Non-pigmented ciliary epithelial cell (primary cell): ENCODE results near the gene MOCS3.
A peak's percentile ranks its signal among the peaks of the same experiment; 100 is the strongest.

Experiments
- DNase-seq: peaks from one replicate; pipeline ENCODE4 v3.0.0-alpha.2; 2010; ENCODE audit warnings: low read depth

Gene MOCS3

GRCh38 chr20:50958615-50959542 is at the start of gene MOCS3:
Gene MOCS3, plus strand, starts transcription at chr20:50958818. Its CDS starts 25 bp downstream, at chr20:50958843.
- DNase-seq, result peak; percentile 72

DNA sequence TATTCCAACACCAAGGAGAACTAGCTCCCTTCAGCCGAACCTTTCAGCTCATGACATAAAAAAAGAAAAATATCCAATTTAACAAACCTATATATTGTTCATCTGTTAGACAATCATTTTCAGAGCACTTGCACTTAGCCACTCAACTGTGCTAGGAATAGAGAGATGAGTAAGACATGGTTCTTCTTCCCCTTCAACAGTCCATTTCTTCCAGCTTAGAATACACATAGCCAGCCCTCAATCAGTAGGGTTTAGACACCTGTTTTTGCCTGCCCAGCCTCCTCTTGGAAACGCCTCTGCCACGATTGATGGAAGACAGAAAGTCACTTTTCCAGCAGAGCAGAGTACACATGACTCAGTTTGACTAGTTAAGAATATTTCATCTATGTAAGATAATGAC is 49.2 kb upstream of the MOCS3 start:
- no peak for DNase-seq

- peak; percentile 24 for DNase-seq
Observed at GRCh38 chr20:50911030-50911429, 47.6 kb upstream of the MOCS3 start.

DNA sequence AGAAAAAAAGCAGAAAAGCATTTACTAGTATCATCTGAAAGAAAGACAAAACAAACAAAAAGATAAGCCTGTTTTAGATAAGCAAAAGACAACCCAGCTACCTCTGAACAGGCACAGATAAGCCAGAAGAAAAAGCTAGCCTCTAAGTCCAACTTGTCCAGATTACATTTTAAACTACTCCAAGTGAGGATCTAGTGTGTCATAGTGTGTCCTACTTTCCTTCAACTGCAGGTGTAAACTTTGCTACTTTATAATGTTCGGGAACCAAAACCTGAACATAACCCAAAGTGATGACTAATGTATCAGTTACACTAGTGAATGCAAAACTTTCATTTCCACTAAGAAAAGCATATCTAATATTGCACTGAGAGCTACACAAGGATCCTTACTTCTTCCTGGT is 46.9 kb upstream of the MOCS3 start:
- DNase-seq, result no peak

DNA sequence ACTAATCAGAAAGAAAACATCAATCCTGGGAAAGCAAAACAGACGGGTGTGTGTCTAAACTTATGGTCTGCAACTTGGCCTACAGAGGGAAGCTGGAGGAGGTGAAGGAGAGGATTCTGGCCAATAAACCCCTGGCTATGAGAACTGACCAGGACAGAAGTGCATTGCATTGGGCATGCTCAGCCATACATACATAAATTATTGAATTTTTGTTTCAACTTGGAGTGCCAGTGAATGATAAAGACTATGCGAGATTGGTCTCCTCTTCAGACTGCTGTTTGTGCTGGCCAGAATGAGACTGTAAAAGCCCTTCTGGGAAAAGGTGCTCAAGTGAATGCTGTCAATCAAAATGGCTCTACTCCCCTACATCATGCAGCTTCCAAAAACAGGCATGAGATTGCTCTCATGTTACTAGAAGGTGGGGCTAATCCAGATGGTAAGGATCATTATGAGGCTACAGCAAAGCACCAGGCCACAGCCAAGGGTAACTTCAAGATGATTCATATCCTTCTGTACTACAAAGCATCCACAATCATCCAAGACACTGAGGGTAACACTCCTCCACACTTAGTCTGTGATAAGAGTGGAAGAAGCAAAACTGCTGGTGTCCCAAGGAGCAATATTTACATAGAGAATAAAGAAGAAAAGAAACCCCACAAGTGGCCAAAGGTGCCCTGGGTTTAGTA is 44.8 kb upstream of the MOCS3 start:
- DNase-seq, result peak; percentile 55

DNA sequence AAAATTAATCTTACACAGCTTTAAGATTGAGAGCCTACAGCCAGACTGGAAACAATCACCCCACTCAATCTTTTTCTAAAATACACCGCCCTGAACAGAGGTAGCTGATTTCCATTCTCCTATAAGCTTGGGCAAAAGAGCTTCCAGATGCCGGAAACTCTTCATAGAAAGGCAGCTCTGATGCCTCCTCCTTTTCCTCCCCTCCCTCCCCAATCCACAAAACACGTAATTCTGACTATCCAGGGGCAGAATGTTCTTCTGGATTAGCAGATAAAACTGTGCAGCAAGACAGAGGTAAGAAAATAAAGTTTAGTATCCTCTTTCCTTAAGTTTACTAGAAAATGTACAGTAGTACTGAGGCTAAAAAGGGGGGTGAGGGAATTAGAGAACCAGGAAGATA is 43.2 kb upstream of the MOCS3 start:
- no peak for DNase-seq

DNA sequence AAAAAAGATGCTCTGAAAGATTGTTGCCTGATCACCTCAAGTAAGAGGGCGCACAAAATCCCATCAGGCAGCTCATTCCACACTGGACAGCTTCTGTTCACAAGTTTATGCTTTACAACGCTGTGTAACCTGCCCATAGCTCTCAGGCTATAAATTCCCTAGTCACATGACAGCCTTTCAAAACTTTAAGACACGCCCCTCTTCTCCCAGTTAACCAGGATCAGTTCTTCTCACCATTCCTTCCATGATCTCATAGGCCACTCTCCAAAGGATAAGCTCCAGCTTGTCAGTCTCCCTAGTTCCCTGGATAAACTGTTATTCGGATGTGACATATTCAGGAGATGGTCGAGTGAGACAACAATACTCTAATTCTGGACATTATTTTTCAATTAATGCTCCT is 42.4 kb upstream of the MOCS3 start:
- DNase-seq, result no peak

DNA sequence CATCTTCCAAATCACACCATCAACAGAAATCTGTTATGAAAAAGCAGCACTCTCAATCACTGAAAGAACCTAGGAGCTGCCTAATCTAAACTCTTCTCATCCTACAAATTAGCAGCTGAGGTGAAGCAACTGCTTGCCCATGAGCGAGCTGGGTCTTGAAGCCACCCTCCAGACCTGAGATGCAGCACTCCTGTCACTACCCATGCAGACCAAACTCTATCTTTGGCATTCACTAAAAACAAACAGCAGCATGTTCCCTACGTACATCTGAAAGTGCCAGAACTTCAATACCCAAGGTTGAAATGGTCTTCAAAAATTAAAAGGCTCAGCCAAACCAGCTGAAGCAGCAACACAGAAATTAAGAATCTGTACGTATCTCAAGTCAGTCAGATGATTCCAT is 41.7 kb upstream of the MOCS3 start:
- no peak for DNase-seq

DNA sequence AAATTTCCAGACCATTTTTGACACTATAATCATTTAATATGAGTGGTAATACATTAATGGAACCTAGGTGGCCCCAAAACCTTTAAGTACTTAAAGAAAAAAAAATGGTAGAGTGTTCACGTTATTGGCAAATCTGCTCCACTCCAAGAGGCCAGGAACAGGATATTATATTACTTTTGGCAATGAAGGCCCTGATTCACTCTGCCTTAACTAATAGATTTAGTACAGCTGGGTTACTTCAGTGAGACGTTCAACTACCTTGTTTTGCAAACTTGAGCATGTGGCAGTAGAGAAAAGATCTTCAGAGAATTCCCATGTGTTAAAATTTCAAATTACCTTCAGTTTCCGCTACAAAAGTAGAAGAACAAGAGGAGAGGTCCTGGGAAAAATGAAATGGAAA is 40.2 kb upstream of the MOCS3 start:
- DNase-seq, result no peak

DNA sequence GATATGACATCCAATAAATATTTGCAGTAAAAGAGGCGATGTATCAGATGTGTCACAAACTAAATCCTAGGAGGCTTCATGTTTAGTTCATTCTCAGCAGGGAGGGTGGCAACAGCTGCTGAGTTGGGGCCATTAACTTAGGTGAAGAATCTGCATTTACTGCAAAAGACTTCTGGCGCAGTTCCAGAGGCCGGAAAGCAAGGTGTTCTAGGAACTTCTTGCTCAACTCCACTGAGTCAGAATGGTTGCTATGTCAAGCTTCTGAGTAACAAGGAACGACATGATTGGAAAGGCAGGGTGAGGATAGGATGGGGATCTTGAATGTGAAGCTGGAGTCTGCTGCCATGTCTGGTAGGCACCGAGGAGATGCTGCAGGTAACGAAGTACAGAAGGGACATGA is 39.1 kb upstream of the MOCS3 start:
- DNase-seq, result peak; percentile 64

GRCh38 chr20:50920997-50921396 is 37.6 kb upstream of the MOCS3 start:
- DNase-seq, result no peak

DNA sequence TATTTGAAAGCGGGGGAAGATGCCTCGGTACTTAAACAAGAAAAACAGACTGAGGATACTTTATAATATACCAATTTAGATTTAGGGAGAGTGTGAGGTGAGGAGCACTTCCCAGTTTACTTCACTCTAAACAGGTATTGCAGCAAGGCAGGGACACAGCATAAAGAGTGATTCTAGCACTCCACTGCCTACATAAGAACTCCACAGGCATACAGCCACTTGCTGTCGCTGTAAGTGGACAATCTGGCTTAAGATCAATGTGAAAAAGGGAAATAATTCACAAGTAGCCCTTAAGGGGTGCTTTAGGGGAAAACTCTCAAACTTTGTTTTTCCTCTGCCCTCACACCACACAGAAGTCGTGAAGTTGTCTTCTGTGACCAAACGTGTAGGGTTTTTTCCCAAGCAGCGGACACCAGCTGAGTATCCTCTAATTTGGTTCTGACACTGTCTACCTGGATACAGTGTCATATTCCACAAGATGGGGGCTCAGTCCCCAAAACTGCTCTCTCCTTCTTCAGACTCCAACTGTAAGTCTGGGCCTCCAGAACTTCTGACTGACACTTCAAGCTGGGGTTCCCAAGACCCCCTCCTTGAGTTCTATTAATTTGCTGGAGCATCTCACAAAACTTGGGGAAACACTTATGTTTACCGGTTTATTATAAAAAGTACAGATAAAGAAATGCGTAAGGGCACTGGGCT is 36.7 kb upstream of the MOCS3 start:
- no peak for DNase-seq

DNA sequence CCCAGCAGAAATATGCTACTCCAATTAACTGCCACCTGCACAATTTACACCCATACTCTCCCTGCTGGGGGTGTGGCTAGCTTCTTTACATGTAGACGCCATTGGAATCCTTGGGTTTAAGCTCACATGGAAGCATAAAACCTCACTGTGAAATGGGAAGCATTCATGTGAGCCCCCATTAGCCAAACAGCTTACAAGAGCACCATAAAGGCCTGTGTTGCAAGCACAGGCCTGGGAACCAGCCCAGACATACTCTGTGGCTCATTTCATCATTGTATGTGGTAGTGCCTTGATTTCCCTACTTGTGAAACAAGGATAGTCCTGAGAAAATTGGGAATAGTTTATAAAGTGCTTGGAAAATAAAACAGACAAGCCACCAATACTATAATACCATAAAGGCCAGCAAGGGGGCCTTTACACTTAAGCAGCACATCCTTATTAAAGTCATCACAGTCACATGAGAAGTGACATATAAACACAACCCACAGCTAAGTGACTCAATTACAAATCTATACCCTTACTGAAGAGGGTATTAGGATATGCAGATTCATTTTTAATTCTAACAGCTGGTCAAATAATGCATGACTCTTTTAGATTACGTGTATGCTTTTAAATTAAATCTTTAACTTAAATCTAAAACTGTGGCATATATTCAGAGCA is 34.2 kb upstream of the MOCS3 start:
- no peak for DNase-seq

DNA sequence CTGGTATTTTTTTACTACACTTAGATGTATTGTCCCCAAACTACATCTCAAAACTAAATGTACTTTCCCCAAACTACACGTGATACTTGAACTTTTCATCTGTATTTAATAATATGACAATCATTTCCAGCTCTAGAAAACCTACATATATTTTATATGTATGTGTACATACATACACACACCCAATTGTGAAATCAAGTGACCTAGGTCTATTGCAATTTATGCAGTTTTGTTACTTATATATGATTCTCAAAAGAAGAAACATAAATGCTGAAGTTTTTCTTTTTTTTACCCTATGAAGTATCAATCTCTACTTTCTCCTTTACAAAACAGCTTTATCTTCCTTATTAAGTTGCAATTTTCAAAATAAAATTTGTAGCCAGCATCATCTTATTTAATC is 32.1 kb upstream of the MOCS3 start:
- DNase-seq, result no peak

GRCh38 chr20:50928469-50928868 is 30.1 kb upstream of the MOCS3 start:
- DNase-seq, result no peak

DNA sequence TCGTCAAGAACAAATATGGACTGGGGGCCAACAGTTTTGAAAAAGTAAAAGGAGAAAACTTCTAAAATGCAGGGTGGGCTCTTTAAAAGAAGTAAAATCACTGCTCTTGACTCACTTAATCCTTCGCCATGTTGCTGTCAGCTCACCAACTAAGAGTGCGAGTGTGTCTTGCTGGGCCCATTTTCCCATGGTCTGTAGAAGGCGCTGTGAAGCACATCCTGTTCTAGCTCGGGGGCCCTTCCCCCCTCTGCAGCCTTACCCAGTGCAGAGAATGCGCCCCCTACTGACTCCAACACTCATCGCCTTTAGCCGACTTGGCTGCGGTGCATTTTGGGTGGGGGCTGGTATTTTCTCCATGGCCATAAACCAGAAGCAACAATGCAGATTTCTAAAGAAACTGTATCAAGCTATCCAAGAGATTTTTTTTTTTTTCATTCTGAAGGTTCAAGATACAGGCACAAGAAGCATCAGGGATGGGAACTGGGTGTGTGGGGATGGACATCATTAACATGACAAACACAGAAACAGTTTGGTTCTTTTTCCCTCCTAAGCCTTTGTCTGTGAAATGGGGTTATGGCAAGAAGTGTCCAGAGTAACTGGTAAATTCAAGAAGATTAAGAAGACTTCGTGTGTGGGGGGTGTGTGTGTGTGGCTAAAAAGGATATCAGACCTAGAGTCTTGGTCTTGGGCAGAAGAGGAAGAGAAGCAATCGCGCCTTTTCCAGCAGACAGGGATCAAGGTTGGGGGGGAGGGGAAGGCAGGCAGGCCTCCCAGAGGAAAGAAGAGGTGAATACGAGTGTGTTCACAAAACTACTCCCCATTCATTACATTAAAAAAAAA is 29.1 kb upstream of the MOCS3 start:
- peak; percentile 86 for DNase-seq

DNA sequence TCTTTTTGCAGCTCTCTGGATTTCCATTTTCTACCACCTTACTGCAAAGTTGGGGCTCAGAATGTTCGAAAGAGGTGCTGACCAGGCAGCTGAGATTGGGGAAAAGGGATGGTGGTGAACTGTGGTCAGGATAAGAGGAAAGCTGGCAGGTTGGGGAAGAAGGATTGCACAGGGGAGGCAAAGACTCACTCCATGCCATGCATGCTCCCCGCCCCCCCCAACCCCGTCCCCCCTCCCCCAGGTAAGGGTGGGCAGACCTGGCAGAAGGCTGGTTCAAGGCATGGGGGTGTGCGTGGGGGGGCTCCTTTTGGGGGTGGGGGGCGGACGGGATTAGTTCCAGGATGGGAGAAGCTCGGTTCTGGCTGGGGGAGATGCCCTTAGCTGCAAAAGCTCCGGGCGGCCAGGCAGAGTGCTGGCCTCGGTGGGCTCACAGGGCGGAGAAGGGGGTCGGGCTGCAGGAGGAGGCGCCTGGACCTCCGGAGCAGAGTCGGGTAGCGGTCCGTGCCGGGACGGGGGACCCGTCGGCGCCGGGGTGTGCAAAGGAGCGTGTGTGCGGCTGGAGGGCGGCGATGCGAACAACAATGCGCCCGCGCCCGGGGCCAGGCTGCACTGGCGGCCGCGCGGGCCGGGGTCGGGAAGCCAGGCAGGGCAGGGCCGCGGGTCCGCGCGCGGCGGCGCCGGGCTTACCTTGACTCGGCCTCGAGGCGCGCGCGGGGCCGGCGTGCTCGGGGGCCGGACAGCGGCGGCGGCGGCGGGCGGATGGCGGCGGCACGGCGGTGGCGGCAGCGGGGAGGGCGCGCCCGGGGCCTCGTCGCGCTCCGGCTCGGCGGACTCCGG is 28.3 kb upstream of the MOCS3 start:
- no peak for DNase-seq

- DNase-seq, result no peak
Observed at GRCh38 chr20:50930976-50931305, 27.7 kb upstream of the MOCS3 start.

DNA sequence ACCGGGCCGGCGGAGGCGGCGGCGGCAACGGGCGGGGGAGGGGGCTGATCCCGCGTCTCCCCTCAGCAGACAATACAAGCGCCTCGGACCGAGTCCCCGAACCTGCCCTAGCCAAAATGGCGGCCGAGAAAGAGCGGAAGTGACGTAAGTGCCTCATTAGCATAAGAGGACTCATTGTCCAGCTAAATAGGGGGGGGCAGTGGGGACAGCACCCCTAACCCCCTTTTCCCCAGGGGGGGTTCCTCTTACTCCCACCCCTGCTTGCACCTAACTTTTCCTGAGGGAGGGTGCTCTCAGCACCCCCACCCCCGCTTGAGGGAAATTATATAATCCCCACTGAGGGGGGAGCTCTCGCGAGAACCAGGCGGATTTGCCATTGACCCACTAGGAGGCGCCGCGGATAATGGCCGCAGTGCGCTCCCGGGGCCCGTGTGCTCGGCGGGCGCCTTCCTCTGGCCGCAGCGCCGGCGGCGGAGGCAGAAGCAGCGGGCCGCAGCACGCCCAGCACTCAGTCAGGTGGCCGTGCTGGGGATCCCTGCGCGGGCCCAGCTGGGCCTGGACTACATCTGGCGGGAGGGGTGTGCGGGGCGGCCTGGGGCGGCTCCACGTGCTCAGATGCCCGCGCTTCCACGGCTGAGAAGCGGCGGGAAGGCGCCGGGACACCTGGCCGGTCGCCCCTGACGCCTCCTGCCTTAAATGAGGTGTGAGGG is 27.2 kb upstream of the MOCS3 start, which contains the start of gene ADNP:
Gene ADNP, minus strand, starts transcription at position 132 of the 710 bp plus-strand sequence. CDS start 27,441 bp downstream, outside the sequence.
- DNase-seq, result peak; percentile 63

DNA sequence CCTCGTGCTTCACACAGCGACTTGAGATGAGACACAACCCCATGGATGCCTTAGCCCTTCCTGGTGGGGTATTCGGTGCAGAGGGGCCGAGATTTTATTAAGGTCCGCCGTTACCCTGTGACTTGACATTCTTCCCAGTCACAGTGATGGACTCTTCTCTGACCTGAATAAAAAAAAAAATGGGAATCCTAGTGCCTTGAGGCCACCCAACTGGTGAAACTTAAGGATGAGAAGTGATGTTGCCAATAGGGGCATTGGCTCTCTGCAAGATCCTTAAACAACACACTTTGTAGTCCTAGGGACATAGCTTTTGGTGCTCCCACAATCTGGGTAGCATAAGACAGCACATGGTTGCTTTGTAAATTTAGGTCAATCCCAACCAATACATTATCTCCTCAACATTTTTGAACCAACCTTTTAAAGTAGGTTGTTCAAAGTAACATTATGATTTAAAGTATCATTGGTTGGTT is 26.6 kb upstream of the MOCS3 start:
- DNase-seq, result no peak
